ENCODE measurements around the gene MDH1.

Gene MDH1

DNA sequence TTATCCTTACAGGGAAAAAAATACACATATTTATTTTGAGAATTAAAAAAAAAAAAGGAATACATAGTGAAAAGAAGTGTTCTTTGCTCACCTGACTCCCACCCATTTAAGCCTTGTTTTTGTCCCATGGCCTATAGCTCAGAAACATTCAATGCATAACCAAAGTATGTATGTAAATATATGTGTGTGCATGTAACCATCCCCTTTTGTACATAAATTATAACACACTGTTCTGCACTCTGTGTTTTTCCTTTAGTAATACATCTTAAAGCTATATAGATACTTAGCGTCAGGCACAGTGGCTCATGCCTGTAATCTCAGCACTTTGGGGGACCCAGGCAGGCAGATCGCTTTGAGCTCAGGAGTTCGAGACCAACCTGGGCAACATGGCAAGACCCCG is 21.8 kb downstream of the MDH1 start:
- TF ChIP-seq FOXP2 (optimal IDR thresholded peaks at IDR 0.05; ENCODE audit: borderline replicate concordance, extremely low read depth, extremely low read length, insufficient read depth) = no peak
- TF ChIP-seq, protein P1, sequence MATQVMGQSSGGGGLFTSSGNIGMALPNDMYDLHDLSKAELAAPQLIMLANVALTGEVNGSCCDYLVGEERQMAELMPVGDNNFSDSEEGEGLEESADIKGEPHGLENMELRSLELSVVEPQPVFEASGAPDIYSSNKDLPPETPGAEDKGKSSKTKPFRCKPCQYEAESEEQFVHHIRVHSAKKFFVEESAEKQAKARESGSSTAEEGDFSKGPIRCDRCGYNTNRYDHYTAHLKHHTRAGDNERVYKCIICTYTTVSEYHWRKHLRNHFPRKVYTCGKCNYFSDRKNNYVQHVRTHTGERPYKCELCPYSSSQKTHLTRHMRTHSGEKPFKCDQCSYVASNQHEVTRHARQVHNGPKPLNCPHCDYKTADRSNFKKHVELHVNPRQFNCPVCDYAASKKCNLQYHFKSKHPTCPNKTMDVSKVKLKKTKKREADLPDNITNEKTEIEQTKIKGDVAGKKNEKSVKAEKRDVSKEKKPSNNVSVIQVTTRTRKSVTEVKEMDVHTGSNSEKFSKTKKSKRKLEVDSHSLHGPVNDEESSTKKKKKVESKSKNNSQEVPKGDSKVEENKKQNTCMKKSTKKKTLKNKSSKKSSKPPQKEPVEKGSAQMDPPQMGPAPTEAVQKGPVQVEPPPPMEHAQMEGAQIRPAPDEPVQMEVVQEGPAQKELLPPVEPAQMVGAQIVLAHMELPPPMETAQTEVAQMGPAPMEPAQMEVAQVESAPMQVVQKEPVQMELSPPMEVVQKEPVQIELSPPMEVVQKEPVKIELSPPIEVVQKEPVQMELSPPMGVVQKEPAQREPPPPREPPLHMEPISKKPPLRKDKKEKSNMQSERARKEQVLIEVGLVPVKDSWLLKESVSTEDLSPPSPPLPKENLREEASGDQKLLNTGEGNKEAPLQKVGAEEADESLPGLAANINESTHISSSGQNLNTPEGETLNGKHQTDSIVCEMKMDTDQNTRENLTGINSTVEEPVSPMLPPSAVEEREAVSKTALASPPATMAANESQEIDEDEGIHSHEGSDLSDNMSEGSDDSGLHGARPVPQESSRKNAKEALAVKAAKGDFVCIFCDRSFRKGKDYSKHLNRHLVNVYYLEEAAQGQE (IDR thresholded peaks at IDR 0.05; ENCODE audit: insufficient read depth in 1 of 2, low read depth in 2 of 2, low read length in 2 of 2) = no peak
- TF ChIP-seq POLR2AphosphoS5 (IDR thresholded peaks at IDR 0.05; ENCODE audit: low read depth, low read length) = no peak
- TF ChIP-seq SIN3A (IDR thresholded peaks at IDR 0.05; ENCODE audit: borderline replicate concordance, insufficient read depth, low read length) = no peak
- TF ChIP-seq TAF1 (IDR thresholded peaks at IDR 0.05; ENCODE audit: borderline replicate concordance, insufficient read depth, low read length) = no peak

DNA sequence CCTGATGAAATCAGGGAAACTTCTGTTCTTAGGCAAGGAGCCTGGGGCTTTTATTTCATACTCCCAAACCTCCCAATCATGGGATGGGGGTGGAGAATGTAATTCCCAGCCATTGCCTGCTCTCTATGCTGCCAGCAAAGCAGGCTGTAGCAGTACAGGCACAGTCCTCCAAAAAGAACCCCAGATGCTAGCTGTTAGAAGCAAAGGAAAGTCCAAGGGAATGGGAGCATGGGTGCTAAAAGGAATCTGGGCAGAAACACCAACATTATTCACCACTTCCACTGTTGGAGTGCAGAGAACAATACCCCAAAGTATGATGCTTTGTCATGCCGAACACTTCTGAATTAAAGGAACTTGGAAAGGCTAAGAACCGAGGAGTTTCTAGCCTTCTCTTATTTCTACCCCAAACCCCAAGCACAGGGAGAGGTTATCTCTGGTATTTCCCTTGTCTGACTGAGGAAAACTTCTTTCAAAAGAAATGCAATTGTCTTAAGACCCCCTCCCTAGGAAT is 24.7 kb downstream of the MDH1 start:
- TF ChIP-seq TAF1 (IDR thresholded peaks at IDR 0.05; ENCODE audit: borderline replicate concordance, insufficient read depth, low read length) (no peak), POLR2AphosphoS5 (IDR thresholded peaks at IDR 0.05; ENCODE audit: low read depth, low read length) (no peak), FOXP2 (optimal IDR thresholded peaks at IDR 0.05; ENCODE audit: borderline replicate concordance, extremely low read depth, extremely low read length, insufficient read depth) (no peak), SIN3A (IDR thresholded peaks at IDR 0.05; ENCODE audit: borderline replicate concordance, insufficient read depth, low read length) (no peak)
- TF ChIP-seq, protein P1 (IDR thresholded peaks at IDR 0.05; ENCODE audit: insufficient read depth in 1 of 2, low read depth in 2 of 2, low read length in 2 of 2) = no peak

DNA sequence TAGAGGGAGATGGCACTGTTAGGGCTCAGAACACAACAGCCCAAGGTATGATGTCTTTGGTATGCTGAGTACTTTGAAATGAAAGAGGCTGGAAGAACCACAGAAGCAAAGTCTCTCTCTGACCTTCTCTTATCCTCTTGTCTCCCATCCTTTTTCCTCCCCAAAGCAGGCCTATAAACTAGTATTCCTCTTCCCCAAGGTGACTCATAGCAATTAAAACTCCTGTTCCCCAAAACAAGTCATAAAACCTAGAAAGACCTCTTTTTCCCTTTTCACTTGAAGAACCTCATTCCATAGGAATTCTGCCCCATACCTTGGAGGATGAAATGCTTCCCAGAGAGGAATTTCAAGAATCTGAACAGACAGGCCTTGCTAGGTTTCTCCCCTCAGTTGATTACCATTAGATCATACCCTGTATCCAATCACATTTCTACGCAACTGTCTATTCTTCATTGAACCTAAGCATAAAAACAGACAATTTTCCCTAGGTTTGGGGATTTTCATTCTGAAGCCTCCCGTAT is 25.7 kb downstream of the MDH1 start:
- TF ChIP-seq SIN3A (IDR thresholded peaks at IDR 0.05; ENCODE audit: borderline replicate concordance, insufficient read depth, low read length) (no peak), FOXP2 (optimal IDR thresholded peaks at IDR 0.05; ENCODE audit: borderline replicate concordance, extremely low read depth, extremely low read length, insufficient read depth) (no peak), TAF1 (IDR thresholded peaks at IDR 0.05; ENCODE audit: borderline replicate concordance, insufficient read depth, low read length) (no peak)
- TF ChIP-seq, protein P1 (IDR thresholded peaks at IDR 0.05; ENCODE audit: insufficient read depth in 1 of 2, low read depth in 2 of 2, low read length in 2 of 2) = no peak

DNA sequence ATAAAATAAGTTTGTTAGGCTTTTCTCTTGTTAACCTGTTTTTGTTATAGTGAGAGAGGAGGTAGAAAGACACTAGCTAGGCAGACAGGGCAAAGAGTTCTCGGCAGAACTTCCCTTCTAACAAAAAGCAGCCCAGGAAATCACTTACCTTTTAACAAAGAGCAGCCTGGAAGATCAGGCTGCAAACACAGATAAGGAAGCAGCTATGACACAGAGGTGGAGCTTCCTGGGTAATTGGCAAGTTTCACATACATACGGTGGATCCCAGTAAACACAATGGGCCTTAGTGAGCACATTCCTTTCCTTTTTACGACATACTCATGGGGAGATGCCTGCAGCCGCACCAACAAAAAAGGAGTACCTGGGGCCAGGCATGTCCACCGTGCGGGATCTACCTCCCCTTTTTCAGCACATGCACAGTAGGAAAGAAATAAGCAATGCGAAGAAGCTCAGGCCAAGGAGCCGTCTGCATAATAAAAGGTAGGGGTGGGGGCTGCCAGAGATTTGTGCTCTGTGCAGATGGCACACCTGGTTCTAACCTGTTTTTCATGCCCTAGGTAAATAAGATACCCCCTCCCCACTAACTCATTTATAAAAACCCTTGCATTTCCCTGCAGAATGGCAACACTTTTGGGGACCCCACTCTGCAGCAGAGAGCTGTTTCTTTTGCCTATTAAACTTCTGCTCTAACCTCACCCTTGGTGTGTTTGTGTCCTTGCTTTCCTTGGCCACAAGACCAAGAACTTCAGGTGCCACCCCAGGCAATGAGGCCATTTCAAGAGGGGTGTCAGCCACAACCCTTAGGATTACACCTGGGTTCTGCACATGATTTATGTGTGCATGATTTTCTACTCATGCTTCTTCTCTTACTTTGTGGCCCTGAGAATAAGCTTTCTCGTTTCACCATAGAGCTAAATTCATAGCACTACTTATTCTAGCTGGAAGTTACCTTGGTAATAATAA is 26.5 kb downstream of the MDH1 start:
- TF ChIP-seq TAF1 (IDR thresholded peaks at IDR 0.05; ENCODE audit: borderline replicate concordance, insufficient read depth, low read length) (no peak), FOXP2 (optimal IDR thresholded peaks at IDR 0.05; ENCODE audit: borderline replicate concordance, extremely low read depth, extremely low read length, insufficient read depth) (no peak), POLR2AphosphoS5 (IDR thresholded peaks at IDR 0.05; ENCODE audit: low read depth, low read length) (no peak), SIN3A (IDR thresholded peaks at IDR 0.05; ENCODE audit: borderline replicate concordance, insufficient read depth, low read length) (no peak)
- TF ChIP-seq, protein P1 (IDR thresholded peaks at IDR 0.05; ENCODE audit: insufficient read depth in 1 of 2, low read depth in 2 of 2, low read length in 2 of 2) = no peak
